Stimulated activated naive CD4-positive, alpha-beta T cell treated with Interleukin-2 at 50 U/mL for 16 hours (primary cell): ENCODE results near the gene FNDC3A.
A peak's percentile ranks its signal among the peaks of the same experiment; 100 is the strongest.
"Not testable (repeated sequence)": the region's sequence is repeated elsewhere in the genome, so short reads cannot be mapped to it uniquely, and the experiment has no call there.

ENCODE experiments used
- DNase-seq: peaks from one replicate; lab custom pipeline; 2025; lab: John Stamatoyannopoulos, UW

Gene FNDC3A

GRCh38 chr13:49084961-49085360 lies 109.2 kb downstream of the FNDC3A start:
- no peak for DNase-seq

GRCh38 chr13:49086722-49087121 lies 111.0 kb downstream of the FNDC3A start:
- no peak for DNase-seq

GRCh38 chr13:49093376-49093775 lies 117.7 kb downstream of the FNDC3A start:
- DNase-seq: no peak

- no peak for DNase-seq
These were observed 121.7 kb downstream of the FNDC3A start for GRCh38 chr13:49097374-49097773.

- no peak for DNase-seq
These were observed 122.5 kb downstream of the FNDC3A start for GRCh38 chr13:49098198-49098597.

- no peak for DNase-seq
These were observed 123.2 kb downstream of the FNDC3A start for GRCh38 chr13:49098771-49099512.

GRCh38 chr13:49099513-49099877 lies 123.8 kb downstream of the FNDC3A start:
- DNase-seq: no peak

GRCh38 chr13:49100637-49101570 lies 125.2 kb downstream of the FNDC3A start:
- no peak for DNase-seq

GRCh38 chr13:49108196-49108595 lies 132.5 kb downstream of the FNDC3A start:
- no peak for DNase-seq

GRCh38 chr13:49110122-49110912 lies 134.6 kb downstream of the FNDC3A start:
- peak; percentile 50 for DNase-seq

GRCh38 chr13:49110913-49111170 lies 135.1 kb downstream of the FNDC3A start:
- no peak for DNase-seq

GRCh38 chr13:49112782-49113525 lies 137.2 kb downstream of the FNDC3A start:
- DNase-seq: no peak

GRCh38 chr13:49113526-49114286 lies 138.0 kb downstream of the FNDC3A start:
- no peak for DNase-seq

- no peak for DNase-seq
These were observed 141.2 kb downstream of the FNDC3A start for GRCh38 chr13:49116873-49117272.

GRCh38 chr13:49118455-49118854 lies 142.7 kb downstream of the FNDC3A start:
- not testable (repeated sequence) for DNase-seq

- no peak for DNase-seq
These were observed 149.1 kb downstream of the FNDC3A start for GRCh38 chr13:49124693-49125304.

- no peak for DNase-seq
These were observed 150.3 kb downstream of the FNDC3A start for GRCh38 chr13:49125964-49126524.

- no peak for DNase-seq
These were observed 156.8 kb downstream of the FNDC3A start for GRCh38 chr13:49132479-49133002.

GRCh38 chr13:49134305-49134704 lies 158.6 kb downstream of the FNDC3A start:
- no peak for DNase-seq

GRCh38 chr13:49137138-49137643 lies 161.5 kb downstream of the FNDC3A start:
- DNase-seq: not testable (repeated sequence)
